Measurements from ENCODE around the gene ZNRF1.

Gene ZNRF1

DNA sequence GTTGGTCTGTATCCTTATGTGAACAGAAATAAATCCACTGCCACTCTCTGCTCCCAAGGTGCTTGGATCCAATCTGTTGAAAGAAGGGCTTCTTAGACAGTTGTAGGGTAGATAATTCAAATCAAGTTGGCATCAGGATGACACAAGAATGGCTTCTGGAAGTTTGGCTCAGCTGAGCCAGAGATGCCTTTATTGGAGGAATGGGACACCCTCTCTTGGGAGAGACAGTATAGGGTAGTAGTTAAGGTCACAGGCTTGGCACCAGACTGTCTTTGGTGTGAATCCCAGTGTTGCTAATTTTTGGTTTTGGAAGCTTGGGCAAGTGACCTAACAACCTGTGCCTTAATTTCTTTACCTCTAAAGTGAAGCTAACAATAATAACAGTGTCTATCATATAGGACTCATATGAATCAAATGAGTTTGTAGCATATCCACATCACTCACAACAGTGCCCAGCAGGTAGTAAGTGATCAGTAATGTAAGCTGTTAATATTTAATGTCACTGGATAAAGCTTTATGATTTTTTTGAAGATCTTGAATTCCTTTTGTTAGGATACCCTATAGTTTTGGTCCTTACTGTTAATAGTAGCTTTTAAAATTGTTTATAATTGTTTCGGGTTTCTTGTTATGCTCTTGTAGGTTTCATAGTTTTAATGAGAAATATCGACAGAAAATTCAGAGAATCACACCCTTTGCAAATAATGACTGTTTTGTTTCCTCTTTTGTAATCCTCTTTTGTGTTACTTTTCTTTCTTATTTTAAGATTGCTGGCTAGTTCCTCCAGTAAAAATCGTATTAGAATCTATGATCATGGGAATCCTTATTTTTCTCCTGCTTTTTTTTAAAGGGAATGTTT is 19.1 kb downstream of the ZNRF1 start:
- DNase-seq (ENCODE audit: low read depth), result no peak
- no peak for TF ChIP-seq CTCF (IDR thresholded peaks at IDR 0.05; ENCODE audit: control insufficient read depth, insufficient read depth, low read depth, low read length, missing control alignments)
- H3K4me3 ChIP-seq (ENCODE audit: control insufficient read depth, low read depth, low read length), result no peak overlapping the region

GRCh38 chr16:75019007-75019406 is 20.2 kb downstream of the ZNRF1 start:
- H3K4me3 ChIP-seq (ENCODE audit: control insufficient read depth, low read depth, low read length), result no peak overlapping the region
- TF ChIP-seq CTCF (IDR thresholded peaks at IDR 0.05; ENCODE audit: control insufficient read depth, insufficient read depth, low read depth, low read length, missing control alignments), result no peak
- no peak for DNase-seq (ENCODE audit: low read depth)

DNA sequence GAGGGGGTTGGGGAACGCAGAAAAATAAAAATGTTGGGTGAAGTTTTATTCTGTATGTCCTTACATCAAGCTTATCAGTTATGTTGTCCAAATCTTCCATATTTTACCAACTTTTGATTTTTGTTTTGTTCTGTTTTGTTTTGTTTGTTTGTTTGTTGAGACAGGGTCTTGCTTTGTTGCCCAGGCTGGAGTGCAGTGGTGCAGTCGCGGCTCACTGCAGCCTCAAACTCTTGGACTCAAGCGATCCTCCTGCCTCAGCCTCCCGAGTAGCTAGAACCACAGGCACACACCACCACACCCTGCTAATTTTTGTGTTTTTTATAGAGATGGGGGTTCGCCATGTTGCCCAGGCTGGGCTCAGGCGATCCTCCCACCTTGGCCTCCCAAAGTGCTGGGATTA is 20.8 kb downstream of the ZNRF1 start:
- DNase-seq (ENCODE audit: low read depth), result no peak
- no peak overlapping the region for H3K4me3 ChIP-seq (ENCODE audit: control insufficient read depth, low read depth, low read length)
- TF ChIP-seq CTCF (IDR thresholded peaks at IDR 0.05; ENCODE audit: control insufficient read depth, insufficient read depth, low read depth, low read length, missing control alignments), result no peak

- H3K4me3 ChIP-seq (ENCODE audit: control insufficient read depth, low read depth, low read length), result no peak overlapping the region
- no peak for TF ChIP-seq CTCF (IDR thresholded peaks at IDR 0.05; ENCODE audit: control insufficient read depth, insufficient read depth, low read depth, low read length, missing control alignments)
- no peak for DNase-seq (ENCODE audit: low read depth)
These were observed 22.6 kb downstream of the ZNRF1 start for GRCh38 chr16:75021410-75021809.

DNA sequence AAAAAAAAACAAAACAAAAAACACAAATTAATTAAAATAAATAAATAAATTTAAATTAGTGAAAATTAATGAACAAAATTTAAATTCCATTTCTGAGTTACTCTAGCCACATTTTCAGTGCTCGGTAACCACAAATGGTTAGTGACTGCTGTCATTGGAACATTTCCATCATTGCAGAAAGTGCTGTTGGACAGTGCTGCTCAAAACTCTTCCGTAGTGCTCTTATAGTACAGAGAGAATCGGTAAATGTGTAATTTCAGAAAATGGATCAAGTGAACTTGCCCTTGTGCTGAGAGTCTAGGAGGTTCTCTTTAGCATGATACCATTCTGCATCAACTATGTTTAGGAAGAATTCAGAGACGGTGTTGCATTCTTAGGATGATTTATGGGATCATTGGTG is 23.7 kb downstream of the ZNRF1 start:
- H3K4me3 ChIP-seq (ENCODE audit: control insufficient read depth, low read depth, low read length), result no peak overlapping the region
- no peak for TF ChIP-seq CTCF (IDR thresholded peaks at IDR 0.05; ENCODE audit: control insufficient read depth, insufficient read depth, low read depth, low read length, missing control alignments)
- no peak for DNase-seq (ENCODE audit: low read depth)

GRCh38 chr16:75023009-75023408 is 24.2 kb downstream of the ZNRF1 start:
- H3K4me3 ChIP-seq (ENCODE audit: control insufficient read depth, low read depth, low read length), result no peak overlapping the region
- TF ChIP-seq CTCF (IDR thresholded peaks at IDR 0.05; ENCODE audit: control insufficient read depth, insufficient read depth, low read depth, low read length, missing control alignments), result no peak
- DNase-seq (ENCODE audit: low read depth), result no peak

All from AG09309 (cell line).